ENCODE data around the gene SCN4A.
"Not testable (repeated sequence)": the region's sequence is repeated elsewhere in the genome, so short reads cannot be mapped to it uniquely, and the experiment has no call there.

Gene SCN4A

GRCh38 chr17:63928966-63929695, 43.6 kb downstream of the SCN4A start:
- no peaks in the 10 kb centered on the region for H3K9me3 ChIP-seq (ENCODE audit: insufficient read depth, low read depth, low read length)
- H3K4me1 ChIP-seq (ENCODE audit: insufficient read depth, low read length) = peaks cover 9% of the 10 kb centered on the region; the same call in 1 of the 2 replicates
- no peak overlapping the region for H3K9ac ChIP-seq (ENCODE audit: low read depth, low read length)
- no peaks in the 10 kb centered on the region for H3K27me3 ChIP-seq (ENCODE audit: insufficient read depth, low read length)
- H3K36me3 ChIP-seq (ENCODE audit: insufficient read depth, low read length) = no peaks in the 10 kb centered on the region
- WGBS = 94% methylated on average over 10 of the region's 10 CpGs
- H3K4me3 ChIP-seq (ENCODE audit: low read length) = no peak overlapping the region
- H3K27ac ChIP-seq (ENCODE audit: low read depth, low read length) = no peak overlapping the region

- no peak overlapping the region for H3K9ac ChIP-seq (ENCODE audit: low read depth, low read length)
- H3K4me3 ChIP-seq (ENCODE audit: low read length) = no peak overlapping the region
- no peaks in the 10 kb centered on the region for H3K27me3 ChIP-seq (ENCODE audit: insufficient read depth, low read length)
- no peak overlapping the region for H3K27ac ChIP-seq (ENCODE audit: low read depth, low read length)
- no peaks in the 10 kb centered on the region for H3K36me3 ChIP-seq (ENCODE audit: insufficient read depth, low read length)
- no peaks in the 10 kb centered on the region for H3K9me3 ChIP-seq (ENCODE audit: insufficient read depth, low read depth, low read length)
- peaks cover 9% of the 10 kb centered on the region; the same call in 1 of the 2 replicates for H3K4me1 ChIP-seq (ENCODE audit: insufficient read depth, low read length)
- WGBS = 86% methylated on average over 10 of the region's 10 CpGs
Observed at GRCh38 chr17:63928172-63928666, 44.5 kb downstream of the SCN4A start.

- H3K36me3 ChIP-seq (ENCODE audit: insufficient read depth, low read length) = no peaks in the 10 kb centered on the region
- H3K9me3 ChIP-seq (ENCODE audit: insufficient read depth, low read depth, low read length) = no peaks in the 10 kb centered on the region
- H3K27ac ChIP-seq (ENCODE audit: low read depth, low read length) = no peak overlapping the region
- 88% methylated on average over 8 of the region's 8 CpGs for WGBS
- peaks cover 9% of the 10 kb centered on the region; the same call in 1 of the 2 replicates for H3K4me1 ChIP-seq (ENCODE audit: insufficient read depth, low read length)
- no peak overlapping the region for H3K9ac ChIP-seq (ENCODE audit: low read depth, low read length)
- H3K4me3 ChIP-seq (ENCODE audit: low read length) = no peak overlapping the region
- H3K27me3 ChIP-seq (ENCODE audit: insufficient read depth, low read length) = no peaks in the 10 kb centered on the region
Observed at GRCh38 chr17:63927464-63928171, 45.1 kb downstream of the SCN4A start.

DNA sequence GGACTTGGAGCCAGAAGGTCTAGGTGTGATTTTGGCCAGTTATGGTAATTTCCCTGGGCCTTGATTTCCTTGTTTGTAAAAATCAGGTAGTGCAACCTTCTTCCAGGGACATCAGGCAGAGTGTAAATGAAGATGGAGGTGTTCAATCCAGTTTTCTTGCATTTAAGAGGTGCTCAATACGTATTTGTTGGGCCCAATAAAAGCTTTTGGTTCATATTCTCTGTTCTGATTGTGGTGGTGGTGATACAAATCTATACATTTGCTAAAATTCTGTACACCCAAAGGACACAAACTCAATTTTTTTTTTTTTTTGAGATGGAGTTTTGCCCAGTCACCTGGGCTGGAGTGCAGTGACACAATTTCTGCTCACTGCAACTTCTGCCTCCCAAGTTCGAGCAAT, 46.6 kb downstream of the SCN4A start:
- no peak overlapping the region for H3K27ac ChIP-seq (ENCODE audit: low read depth, low read length)
- 87% methylated on average over 2 of the region's 2 CpGs for WGBS
- H3K9ac ChIP-seq (ENCODE audit: low read depth, low read length) = no peak overlapping the region
- no peaks in the 10 kb centered on the region for H3K27me3 ChIP-seq (ENCODE audit: insufficient read depth, low read length)
- H3K4me3 ChIP-seq (ENCODE audit: low read length) = no peak overlapping the region
- no peaks in the 10 kb centered on the region for H3K36me3 ChIP-seq (ENCODE audit: insufficient read depth, low read length)
- no peaks in the 10 kb centered on the region for H3K9me3 ChIP-seq (ENCODE audit: insufficient read depth, low read depth, low read length)
- H3K4me1 ChIP-seq (ENCODE audit: insufficient read depth, low read length) = peaks cover 6% of the 10 kb centered on the region; the same call in 1 of the 2 replicates

- no peak overlapping the region for H3K27ac ChIP-seq (ENCODE audit: low read depth, low read length)
- H3K4me3 ChIP-seq (ENCODE audit: low read length) = no peak overlapping the region
- WGBS = 82% methylated on average over 5 of the region's 5 CpGs
- H3K36me3 ChIP-seq (ENCODE audit: insufficient read depth, low read length) = no peaks in the 10 kb centered on the region
- no peaks in the 10 kb centered on the region for H3K27me3 ChIP-seq (ENCODE audit: insufficient read depth, low read length)
- H3K9ac ChIP-seq (ENCODE audit: low read depth, low read length) = no peak overlapping the region
- H3K9me3 ChIP-seq (ENCODE audit: insufficient read depth, low read depth, low read length) = no peaks in the 10 kb centered on the region
- H3K4me1 ChIP-seq (ENCODE audit: insufficient read depth, low read length) = 0 out of 2 replicates have a peak, but pooled peaks cover under 1% of the 10 kb centered on the region
Observed at GRCh38 chr17:63925615-63926014, 47.1 kb downstream of the SCN4A start.

GRCh38 chr17:63922402-63922801, 50.3 kb downstream of the SCN4A start:
- H3K27me3 ChIP-seq (ENCODE audit: insufficient read depth, low read length); H3K36me3 ChIP-seq (ENCODE audit: insufficient read depth, low read length); H3K27ac ChIP-seq (ENCODE audit: low read depth, low read length); H3K4me1 ChIP-seq (ENCODE audit: insufficient read depth, low read length); H3K9me3 ChIP-seq (ENCODE audit: insufficient read depth, low read depth, low read length); H3K4me3 ChIP-seq (ENCODE audit: low read length); H3K9ac ChIP-seq (ENCODE audit: low read depth, low read length): not testable (repeated sequence)
- WGBS = 94% methylated on average over 8 of the region's 9 CpGs

GRCh38 chr17:63920779-63921178, 51.9 kb downstream of the SCN4A start:
- not testable (repeated sequence) for H3K4me1 ChIP-seq (ENCODE audit: insufficient read depth, low read length); H3K36me3 ChIP-seq (ENCODE audit: insufficient read depth, low read length); H3K27me3 ChIP-seq (ENCODE audit: insufficient read depth, low read length); H3K27ac ChIP-seq (ENCODE audit: low read depth, low read length); H3K9ac ChIP-seq (ENCODE audit: low read depth, low read length); H3K4me3 ChIP-seq (ENCODE audit: low read length); H3K9me3 ChIP-seq (ENCODE audit: insufficient read depth, low read depth, low read length)
- WGBS = 91% methylated on average over 5 of the region's 5 CpGs

- WGBS = 93% methylated on average over 6 of the region's 6 CpGs
- not testable (repeated sequence) for H3K9me3 ChIP-seq (ENCODE audit: insufficient read depth, low read depth, low read length); H3K4me3 ChIP-seq (ENCODE audit: low read length); H3K4me1 ChIP-seq (ENCODE audit: insufficient read depth, low read length); H3K36me3 ChIP-seq (ENCODE audit: insufficient read depth, low read length); H3K27me3 ChIP-seq (ENCODE audit: insufficient read depth, low read length); H3K9ac ChIP-seq (ENCODE audit: low read depth, low read length); H3K27ac ChIP-seq (ENCODE audit: low read depth, low read length)
Observed at GRCh38 chr17:63920050-63920449, 52.7 kb downstream of the SCN4A start.

DNA sequence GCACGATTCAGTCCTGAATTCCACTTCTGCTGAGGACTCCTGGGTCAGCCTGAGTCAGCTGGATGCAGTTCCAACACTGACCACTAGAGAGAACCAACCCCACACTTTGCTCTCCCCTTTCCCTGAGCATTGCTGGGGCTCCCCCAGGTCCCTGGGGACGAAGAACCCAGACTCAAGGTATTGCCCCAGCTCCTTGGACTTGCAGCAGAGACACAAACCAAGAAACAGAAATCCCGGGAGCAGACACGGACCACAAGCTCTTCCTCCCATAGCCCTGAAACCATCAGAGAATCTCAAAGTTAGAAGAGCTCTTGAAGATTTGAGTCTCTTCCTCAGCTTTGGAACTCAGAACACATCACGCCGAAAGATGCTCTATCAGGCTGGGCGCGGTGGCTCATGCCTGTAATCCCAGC, 53.4 kb downstream of the SCN4A start:
- 60% methylated on average over 8 of the region's 8 CpGs for WGBS
- Histone ChIP-seq H3K27ac (ENCODE audit: low read depth, low read length) (no peak overlapping the region), H3K27me3 (ENCODE audit: insufficient read depth, low read length) (no peaks in the 10 kb centered on the region; the same call in 1 of the 2 replicates), H3K36me3 (ENCODE audit: insufficient read depth, low read length) (no peaks in the 10 kb centered on the region), H3K4me1 (ENCODE audit: insufficient read depth, low read length) (no peaks in the 10 kb centered on the region), H3K9me3 (ENCODE audit: insufficient read depth, low read depth, low read length) (no peaks in the 10 kb centered on the region), H3K9ac (ENCODE audit: low read depth, low read length) (no peak overlapping the region), H3K4me3 (ENCODE audit: low read length) (no peak overlapping the region)

- not testable (repeated sequence) for H3K9me3 ChIP-seq (ENCODE audit: insufficient read depth, low read depth, low read length); H3K4me1 ChIP-seq (ENCODE audit: insufficient read depth, low read length); H3K27ac ChIP-seq (ENCODE audit: low read depth, low read length); H3K27me3 ChIP-seq (ENCODE audit: insufficient read depth, low read length); H3K9ac ChIP-seq (ENCODE audit: low read depth, low read length); H3K36me3 ChIP-seq (ENCODE audit: insufficient read depth, low read length)
- 62% methylated on average over 8 of the region's 10 CpGs for WGBS
- H3K4me3 ChIP-seq (ENCODE audit: low read length) = peak within 1 kb of the TSS; percentile 43
Observed at GRCh38 chr17:63918789-63919305, 53.9 kb downstream of the SCN4A start, which contains the start of gene GH1. GH1 (minus strand) TSS chr17:63918839; CDS start chr17:63918776, 63 bp downstream.

DNA sequence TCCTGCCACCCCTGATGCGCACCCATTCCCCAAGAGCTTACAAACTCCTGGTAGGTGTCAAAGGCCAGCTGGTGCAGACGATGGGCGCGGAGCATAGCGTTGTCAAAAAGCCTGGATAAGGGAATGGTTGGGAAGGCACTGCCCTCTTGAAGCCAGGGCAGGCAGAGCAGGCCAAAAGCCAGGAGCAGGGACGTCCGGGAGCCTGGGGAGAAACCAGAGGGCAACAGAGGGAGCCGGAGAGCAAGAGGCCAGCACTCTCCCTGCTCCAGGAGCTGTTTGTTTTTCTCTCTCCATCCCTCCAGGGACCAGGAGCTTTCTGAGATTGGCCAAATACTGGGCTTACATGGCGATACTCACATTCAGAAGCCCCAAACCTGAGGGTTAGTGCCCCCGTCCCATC, 54.4 kb downstream of the SCN4A start:
- peak overlapping the region; percentile 43 for H3K4me3 ChIP-seq (ENCODE audit: low read length)
- no peak overlapping the region for H3K27ac ChIP-seq (ENCODE audit: low read depth, low read length)
- no peak overlapping the region for H3K9ac ChIP-seq (ENCODE audit: low read depth, low read length)
- H3K9me3 ChIP-seq (ENCODE audit: insufficient read depth, low read depth, low read length) = no peaks in the 10 kb centered on the region
- no peaks in the 10 kb centered on the region for H3K36me3 ChIP-seq (ENCODE audit: insufficient read depth, low read length)
- 39% methylated on average over 10 of the region's 10 CpGs for WGBS
- H3K27me3 ChIP-seq (ENCODE audit: insufficient read depth, low read length) = no peaks in the 10 kb centered on the region; the same call in 1 of the 2 replicates
- H3K4me1 ChIP-seq (ENCODE audit: insufficient read depth, low read length) = no peaks in the 10 kb centered on the region
